NT2/D1 (cell line): ENCODE results near the gene RESP18.

ENCODE experiments used
- SUZ12 ChIP-seq: IDR thresholded peaks from 2 replicates; pipeline ENCODE4 v1.6.1; 2011; ENCODE audit not compliant: insufficient read length, insufficient read depth; ENCODE audit errors: extremely low read depth
- YY1 ChIP-seq: IDR thresholded peaks from 2 replicates; pipeline ENCODE4 v1.6.1; 2011; ENCODE audit not compliant: insufficient read length, insufficient read depth
- ZNF274 ChIP-seq: IDR thresholded peaks from 2 replicates; pipeline ENCODE4 v1.6.1; 2011; ENCODE audit warnings: mild to moderate bottlenecking, low read depth, low read length

DNA sequence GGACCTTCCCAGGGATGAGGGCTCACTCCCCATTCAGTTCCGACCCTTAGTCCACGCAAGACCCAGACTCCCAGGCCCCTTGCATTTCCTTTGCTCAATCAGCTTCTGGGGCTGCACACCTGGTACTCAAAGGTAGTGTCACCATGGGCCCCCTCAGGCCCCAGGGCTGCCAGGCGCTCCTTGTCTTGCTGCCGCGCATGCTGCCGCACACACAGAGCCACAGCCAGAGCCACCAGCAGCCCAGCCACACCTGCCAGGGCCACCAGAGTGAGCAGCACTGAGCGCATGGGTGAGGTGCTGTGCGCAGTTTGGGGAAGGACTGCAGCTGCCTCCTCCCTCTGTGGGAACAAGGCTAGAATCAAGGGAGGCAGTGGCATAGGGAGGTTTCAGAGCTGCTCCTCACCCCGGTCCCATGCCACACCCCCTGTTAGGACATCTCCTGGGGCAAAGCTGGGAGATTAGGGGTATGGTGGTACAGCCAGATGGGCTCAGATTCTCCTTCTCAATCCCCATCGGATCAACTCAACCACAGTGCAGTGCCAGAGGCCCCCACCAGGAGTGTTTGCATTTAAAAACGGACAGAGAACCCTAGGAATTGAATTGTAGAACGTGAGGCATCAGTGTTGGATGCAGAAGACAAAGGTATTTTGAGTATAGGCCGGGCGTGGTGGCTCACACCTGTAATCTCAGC is 34.6 kb downstream of the RESP18 start:
- TF ChIP-seq SUZ12 (no peak), YY1 (no peak), ZNF274 (no peak)
